Motor neuron (in vitro differentiated cells): ENCODE results near the gene RNF144B. TPM values are rescaled to one million over a fixed set of nuclear protein-coding genes. Genes with fewer than 3 reads are reported as not detected.

Experiments used
- ATAC-seq, 8 experiments: fragments of 200-7000 bp; cut with Tn5 transposase; replicated peaks in 6 of 8; 2 replicates each; pipeline ENCODE4 v1.8.0; 2021; ENCODE audit warnings: mild to moderate bottlenecking in 8 of 8, moderate library complexity in 8 of 8
- H3K27ac ChIP-seq, 2 donors: fragments of 250-450 bp; sonication (Bioruptor Pico); 2 replicates each; pipeline ENCODE4 v1.9.0; 2021; ENCODE audit warnings: antibody characterized with exemption in 2 of 2, mild to moderate bottlenecking in 2 of 2, moderate library complexity in 1 of 2
- H3K4me1 ChIP-seq, 2 donors: fragments of 250-450 bp; sonication (Bioruptor Pico); replicated peaks in 1 of 2; 2 replicates each; pipeline ENCODE4 v1.6.1; 2021; ENCODE audit warnings: antibody characterized with exemption in 2 of 2, mild to moderate bottlenecking in 2 of 2, moderate library complexity in 1 of 2
- H3K4me3 ChIP-seq, 5 donors: fragments of 250-450 bp; sonication (Bioruptor Pico); 2 replicates each; pipeline ENCODE4 v1.9.0; 2021; ENCODE audit warnings: antibody characterized with exemption in 5 of 5, mild to moderate bottlenecking in 5 of 5, moderate library complexity in 4 of 5
- WGBS, 10 experiments: fragments of 450-650 bp; shearing (Covaris generic); methylation state at CpG; one replicate each; pipeline ENCODE4 v1.0.0; 2022; 5-methylcytosine and 5-hydroxymethylcytosine counted together
- in situ Hi-C, 9 experiments: fragments of 400-800 bp; cut with MboI; loops; one replicate each; pipeline ENCODE4 v1.15.0; 2021; ENCODE audit warnings: low sequenced_read_pairs in 9 of 9, low pct_unique_long_range_greater_than_20kb in 2 of 9; ENCODE audit not compliant: unreplicated experiment in 9 of 9
- total RNA-seq, 8 experiments: library from RNA; unstranded; fragments of 300-600 nt; gene quantifications; 2 replicates each; pipeline versions ENCODE4 v1.2.3 to v1.2.4, GENCODE V29; 2022

RNF144B gene
- total RNA-seq, result 1 to 10 TPM in 2 of 8 experiments, under 1 TPM in 6; 0.11 to 6.2 (median 0.51) TPM

- ATAC-seq, result peak; percentile 91 to 100 (median 98)
- H3K27ac ChIP-seq, result no peak within 1 kb of the TSS
- in situ Hi-C loops, result no loop called here
- no peaks in the 10 kb centered on the region for H3K4me1 ChIP-seq
- H3K4me3 ChIP-seq, result peak within 1 kb of the TSS; percentile 33 to 40 (median 34)
- WGBS, 10 experiments, result 0 to 17% (median 4%) methylated on average over 3 to 29 of the region's 40 CpGs; no CpG with 5 or more reads in 3 of the 10 experiments
These were observed at the start of gene RNF144B for GRCh38 chr6:18387061-18387721. Gene RNF144B (plus strand): TSS chr6:18387350. CDS start chr6:18399535, 12,185 bp downstream.

- peaks cover 7 to 8% of the 10 kb centered on the region in 2 donors for H3K4me1 ChIP-seq
- no peak overlapping the region for H3K27ac ChIP-seq
- ATAC-seq, result no peak
- H3K4me3 ChIP-seq, result no peak overlapping the region
- WGBS, 10 experiments, result 17 to 100% (median 71%) methylated on average over 1 of the region's 1 CpG; no CpG with 5 or more reads in 3 of the 10 experiments
- in situ Hi-C loops, result loop anchor here in 2 of 9 experiments (25.0 kb wide), 1 partner anchor 173 kb away; no protein-coding TSS in a partner anchor
These were observed 47.6 kb upstream of the RNF144B start for GRCh38 chr6:18339599-18339998.

DNA sequence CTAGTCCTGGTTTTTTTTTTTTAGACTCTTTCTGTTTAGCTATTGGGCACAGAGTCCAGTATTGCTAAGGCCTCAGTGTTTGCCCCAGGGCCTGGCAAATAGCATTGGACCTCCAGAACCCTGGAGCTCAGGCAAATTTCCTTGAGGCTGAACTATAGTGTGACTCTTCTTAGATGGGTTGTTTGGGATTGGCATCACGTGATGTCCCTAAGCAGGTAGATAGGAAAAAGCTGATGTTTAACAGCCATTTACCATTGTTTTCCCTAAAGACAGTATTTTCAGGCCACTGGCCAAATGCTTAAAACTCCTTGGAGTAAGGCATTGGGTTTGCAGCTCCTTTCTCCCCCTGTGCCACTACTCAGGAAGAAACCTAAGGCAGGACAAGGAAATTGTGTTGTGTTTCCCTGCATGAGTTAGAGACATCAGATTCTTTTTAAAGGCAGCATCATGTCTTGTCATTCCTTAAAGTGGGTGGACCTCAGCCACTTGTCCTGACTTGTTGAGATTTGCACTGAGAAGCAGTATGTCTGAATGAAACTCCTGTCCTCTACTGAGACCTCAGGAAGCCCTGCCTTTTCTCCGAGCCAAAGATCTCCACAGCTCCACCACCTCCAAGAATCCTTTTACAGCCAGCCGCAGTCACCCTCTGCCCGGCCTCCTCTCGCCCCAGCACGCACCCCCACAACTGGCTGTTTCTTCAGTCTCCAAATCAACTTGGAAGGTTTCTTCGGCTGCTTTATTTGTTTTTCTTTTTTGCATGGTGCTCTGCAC lies 46.2 kb upstream of the RNF144B start:
- in situ Hi-C loops, result loop anchor here in 2 of 9 experiments (25.0 kb wide), 1 partner anchor 171 kb away; no protein-coding TSS in a partner anchor
- H3K4me3 ChIP-seq, result no peak overlapping the region
- ATAC-seq, result peak in 2 of 8 experiments; percentile 14 to 27
- peaks cover 4 to 7% of the 10 kb centered on the region in 2 donors for H3K4me1 ChIP-seq
- WGBS, 10 experiments, result 60 to 100% (median 80%) methylated on average over 1 to 7 of the region's 7 CpGs
- H3K27ac ChIP-seq, result no peak overlapping the region

GRCh38 chr6:18342223-18342622 lies 44.9 kb upstream of the RNF144B start:
- Histone ChIP-seq H3K4me3 (no peak overlapping the region), H3K4me1 (peaks cover 0 to under 1% of the 10 kb centered on the region in 2 donors), H3K27ac (no peak overlapping the region)
- 40 to 100% (median 93%) methylated on average over 1 to 3 of the region's 3 CpGs; no CpG with 5 or more reads in 2 of the 10 experiments for WGBS, 10 experiments
- no peak for ATAC-seq
- in situ Hi-C loops, result loop anchor here in 2 of 9 experiments (25.0 kb wide), 1 partner anchor 170 kb away; no protein-coding TSS in a partner anchor

DNA sequence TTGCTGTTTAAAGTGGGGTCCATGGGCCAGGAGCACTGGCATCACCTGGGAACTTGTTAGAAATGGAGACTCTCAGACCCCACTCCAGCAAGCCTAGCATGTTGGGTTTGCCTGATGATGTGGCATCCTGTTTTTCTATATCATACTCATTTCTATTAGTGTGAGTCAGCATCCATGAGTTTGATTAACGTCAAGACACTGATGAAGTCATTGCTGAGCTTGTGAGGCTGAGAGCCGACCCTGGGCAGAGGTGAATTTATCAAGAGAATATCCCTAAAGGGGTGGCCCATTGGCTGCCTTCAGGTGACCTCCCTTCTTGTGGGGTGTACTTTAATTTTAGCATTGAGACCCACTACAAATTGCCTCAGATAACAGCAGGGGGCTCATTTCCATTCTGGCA lies 43.4 kb upstream of the RNF144B start:
- ATAC-seq, result peak in 7 of 8 experiments; percentile 18 to 93 (median 43)
- in situ Hi-C loops, result loop anchor here in 2 of 9 experiments (25.0 kb wide), 1 partner anchor 169 kb away; no protein-coding TSS in a partner anchor
- WGBS, 10 experiments, result 50 to 85% (median 76%) methylated on average over 1 to 2 of the region's 2 CpGs; no CpG with 5 or more reads in 6 of the 10 experiments
- Histone ChIP-seq H3K27ac (no peak overlapping the region), H3K4me1 (peaks cover 0 to 4% of the 10 kb centered on the region in 2 donors), H3K4me3 (no peak overlapping the region)

- peak in 2 of 8 experiments; percentile 21 to 45 for ATAC-seq
- in situ Hi-C loops, result loop anchor here in 2 of 9 experiments (25.0 kb wide), 1 partner anchor 165 kb away; no protein-coding TSS in a partner anchor
- Histone ChIP-seq H3K27ac (no peak overlapping the region), H3K4me1 (peaks cover 0 to 4% of the 10 kb centered on the region in 2 donors), H3K4me3 (no peak overlapping the region)
- 0 to 100% (median 88%) methylated on average over 1 to 3 of the region's 4 CpGs; no CpG with 5 or more reads in 1 of the 10 experiments for WGBS, 10 experiments
These were observed 40.1 kb upstream of the RNF144B start for GRCh38 chr6:18347021-18347577.

GRCh38 chr6:18347866-18348265 lies 39.3 kb upstream of the RNF144B start:
- H3K4me1 ChIP-seq, result peaks cover 0 to 4% of the 10 kb centered on the region in 2 donors
- in situ Hi-C loops, result loop anchor here in 2 of 9 experiments (25.0 kb wide), 1 partner anchor 164 kb away; no protein-coding TSS in a partner anchor
- ATAC-seq, result peak in 1 of 8 experiments; percentile 7
- H3K27ac ChIP-seq, result no peak overlapping the region
- 50 to 80% (median 68%) methylated on average over 1 to 2 of the region's 2 CpGs; no CpG with 5 or more reads in 2 of the 10 experiments for WGBS, 10 experiments
- no peak overlapping the region for H3K4me3 ChIP-seq

DNA sequence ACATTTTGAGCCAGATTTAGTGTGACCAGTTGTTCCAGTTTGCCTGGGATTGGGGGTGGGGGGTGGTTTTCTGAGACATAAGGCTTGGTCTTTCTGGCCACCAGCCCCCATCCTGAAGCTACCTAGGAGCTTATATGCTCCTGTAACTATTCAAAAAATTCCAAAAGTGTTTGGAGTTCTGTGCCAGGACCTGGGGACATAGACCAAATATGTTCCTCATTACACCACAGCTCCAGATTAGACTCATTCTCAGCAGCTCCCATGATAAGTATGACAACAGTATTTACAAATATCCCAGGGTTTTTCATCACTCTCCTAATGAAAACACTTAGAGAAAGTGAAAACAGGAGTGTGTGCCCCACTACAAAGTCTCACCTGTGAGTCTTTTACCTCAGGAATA lies 37.8 kb upstream of the RNF144B start:
- ATAC-seq, result no peak
- in situ Hi-C loops, result loop anchor here in 2 of 9 experiments (25.0 kb wide), 1 partner anchor 163 kb away; no protein-coding TSS in a partner anchor
- no peak overlapping the region for H3K4me3 ChIP-seq
- H3K4me1 ChIP-seq, result peaks cover 0 to 4% of the 10 kb centered on the region in 2 donors
- no peak overlapping the region for H3K27ac ChIP-seq

DNA sequence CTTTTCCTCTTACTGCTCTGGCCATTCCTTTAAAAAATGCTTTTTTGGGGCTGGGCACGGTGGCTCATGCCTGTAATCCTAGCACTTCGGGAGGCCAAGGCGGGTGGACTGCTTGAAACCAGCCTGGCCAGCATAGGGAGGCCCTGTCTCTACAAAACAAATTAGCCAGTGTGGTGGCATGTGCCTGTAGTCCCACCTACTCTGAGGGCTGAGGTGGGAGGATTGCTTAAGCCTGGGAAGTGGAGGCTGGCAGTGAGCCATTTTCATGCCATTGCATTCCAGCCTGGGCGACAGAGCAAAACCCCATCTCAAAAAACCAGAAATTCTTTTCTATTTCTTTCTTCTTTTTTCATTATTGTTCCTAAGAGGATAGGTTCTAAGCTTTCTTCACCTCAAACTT lies 36.9 kb upstream of the RNF144B start:
- peaks cover 0 to 4% of the 10 kb centered on the region in 2 donors for H3K4me1 ChIP-seq
- in situ Hi-C loops, result no loop called here
- ATAC-seq, result no peak
- 72 to 100% (median 91%) methylated on average over 1 to 4 of the region's 4 CpGs; no CpG with 5 or more reads in 2 of the 10 experiments for WGBS, 10 experiments
- no peak overlapping the region for H3K27ac ChIP-seq
- no peak overlapping the region for H3K4me3 ChIP-seq

GRCh38 chr6:18350712-18351111 lies 36.4 kb upstream of the RNF144B start:
- in situ Hi-C loops, result no loop called here
- H3K4me1 ChIP-seq, result peaks cover 0 to 4% of the 10 kb centered on the region in 2 donors
- WGBS, 10 experiments, result 67 to 100% (median 80%) methylated on average over 1 to 3 of the region's 3 CpGs; no CpG with 5 or more reads in 2 of the 10 experiments
- no peak overlapping the region for H3K4me3 ChIP-seq
- H3K27ac ChIP-seq, result no peak overlapping the region
- no peak for ATAC-seq

DNA sequence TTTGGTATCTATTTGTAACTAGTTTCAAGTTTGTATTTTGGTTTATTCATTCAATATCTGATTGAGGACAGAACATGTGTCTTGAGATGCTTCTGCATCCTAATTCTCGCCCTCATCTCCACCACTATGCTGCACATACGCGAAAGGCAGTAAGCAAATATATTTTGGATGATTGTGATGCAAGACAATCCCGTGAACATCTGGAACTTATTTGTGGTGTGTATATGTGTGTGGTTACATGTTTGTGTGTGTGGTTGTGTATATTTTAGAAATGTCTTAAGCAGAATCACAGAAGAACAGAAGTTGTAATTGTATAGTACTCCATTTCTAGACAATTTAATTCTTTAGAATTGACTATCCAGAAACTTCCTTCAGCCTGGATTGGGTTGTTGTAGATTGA lies 35.1 kb upstream of the RNF144B start:
- ATAC-seq, result no peak
- 0 to 100% (median 89%) methylated on average over 1 to 4 of the region's 4 CpGs; no CpG with 5 or more reads in 2 of the 10 experiments for WGBS, 10 experiments
- in situ Hi-C loops, result no loop called here
- H3K27ac ChIP-seq, result no peak overlapping the region
- H3K4me3 ChIP-seq, result no peak overlapping the region
- peaks cover 0 to 4% of the 10 kb centered on the region in 2 donors for H3K4me1 ChIP-seq

- H3K4me3 ChIP-seq, result no peak overlapping the region
- ATAC-seq, result no peak
- whole genome bisulfite sequencing, 10 experiments, result 39 to 100% (median 92%) methylated on average over 1 to 2 of the region's 2 CpGs; no CpG with 5 or more reads in 5 of the 10 experiments
- H3K4me1 ChIP-seq, result peaks cover 0 to 2% of the 10 kb centered on the region in 2 donors
- H3K27ac ChIP-seq, result no peak overlapping the region
- in situ Hi-C loops, result no loop called here
These were observed 34.3 kb upstream of the RNF144B start for GRCh38 chr6:18352842-18353241.
